PFSK-1 (cell line): Measurements from ENCODE around the gene SLC24A3.

Experiments
- FOXP2 ChIP-seq: optimal IDR thresholded peaks from 2 replicates; pipeline ENCODE3; 2011; ENCODE audit warnings: borderline replicate concordance, control low read depth, inconsistent platforms; ENCODE audit not compliant: insufficient read depth; ENCODE audit errors: extremely low read length, extremely low read depth
- POLR2AphosphoS5 ChIP-seq: IDR thresholded peaks from 2 replicates; pipeline ENCODE4 v1.6.1; 2012; ENCODE audit warnings: low read depth, mild to moderate bottlenecking, control low read depth, low read length, moderate library complexity
- SIN3A ChIP-seq: IDR thresholded peaks from 2 replicates; pipeline ENCODE4 v1.6.1; 2012; ENCODE audit warnings: mild to moderate bottlenecking, low read length, moderate library complexity, borderline replicate concordance; ENCODE audit not compliant: insufficient read depth
- TAF1 ChIP-seq: IDR thresholded peaks from 2 replicates; pipeline ENCODE4 v1.6.1; 2012; ENCODE audit warnings: low read length, control low read depth, borderline replicate concordance; ENCODE audit not compliant: insufficient read depth
- TF ChIP-seq, protein P1 (sequence below), 2 experiments: IDR thresholded peaks; 2 replicates each; pipeline versions ENCODE4 v1.6.1 to v1.8.0; 2011 to 2012; ENCODE audit warnings: low read depth in 2 of 2, low read length in 2 of 2, control low read depth in 1 of 2, inconsistent platforms in 1 of 2, mild to moderate bottlenecking in 1 of 2, moderate library complexity in 1 of 2; ENCODE audit not compliant: insufficient read depth in 1 of 2

SLC24A3 gene

DNA sequence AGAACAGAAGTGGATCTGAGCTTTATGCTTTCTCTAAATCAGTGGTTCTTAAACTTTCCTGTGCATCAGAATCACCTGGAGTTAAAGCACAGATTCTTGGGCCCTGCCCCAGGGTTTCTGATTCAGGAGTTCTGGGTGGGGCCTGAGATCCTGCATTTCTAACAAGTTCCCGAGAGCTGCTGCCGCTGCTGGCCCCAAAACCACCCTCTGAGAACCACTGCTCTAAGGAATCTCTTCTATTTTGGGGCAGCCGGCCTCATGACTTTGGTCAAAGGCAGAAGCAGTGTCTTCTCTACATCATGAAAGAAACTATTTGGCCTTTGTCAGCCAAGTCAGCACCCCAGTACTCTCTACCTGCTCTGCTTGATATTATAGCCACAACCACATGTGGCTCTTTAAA lies 503.5 kb downstream of the SLC24A3 start:
- TF ChIP-seq FOXP2 (no peak), SIN3A (no peak), TAF1 (no peak), POLR2AphosphoS5 (no peak)
- TF ChIP-seq, protein P1, sequence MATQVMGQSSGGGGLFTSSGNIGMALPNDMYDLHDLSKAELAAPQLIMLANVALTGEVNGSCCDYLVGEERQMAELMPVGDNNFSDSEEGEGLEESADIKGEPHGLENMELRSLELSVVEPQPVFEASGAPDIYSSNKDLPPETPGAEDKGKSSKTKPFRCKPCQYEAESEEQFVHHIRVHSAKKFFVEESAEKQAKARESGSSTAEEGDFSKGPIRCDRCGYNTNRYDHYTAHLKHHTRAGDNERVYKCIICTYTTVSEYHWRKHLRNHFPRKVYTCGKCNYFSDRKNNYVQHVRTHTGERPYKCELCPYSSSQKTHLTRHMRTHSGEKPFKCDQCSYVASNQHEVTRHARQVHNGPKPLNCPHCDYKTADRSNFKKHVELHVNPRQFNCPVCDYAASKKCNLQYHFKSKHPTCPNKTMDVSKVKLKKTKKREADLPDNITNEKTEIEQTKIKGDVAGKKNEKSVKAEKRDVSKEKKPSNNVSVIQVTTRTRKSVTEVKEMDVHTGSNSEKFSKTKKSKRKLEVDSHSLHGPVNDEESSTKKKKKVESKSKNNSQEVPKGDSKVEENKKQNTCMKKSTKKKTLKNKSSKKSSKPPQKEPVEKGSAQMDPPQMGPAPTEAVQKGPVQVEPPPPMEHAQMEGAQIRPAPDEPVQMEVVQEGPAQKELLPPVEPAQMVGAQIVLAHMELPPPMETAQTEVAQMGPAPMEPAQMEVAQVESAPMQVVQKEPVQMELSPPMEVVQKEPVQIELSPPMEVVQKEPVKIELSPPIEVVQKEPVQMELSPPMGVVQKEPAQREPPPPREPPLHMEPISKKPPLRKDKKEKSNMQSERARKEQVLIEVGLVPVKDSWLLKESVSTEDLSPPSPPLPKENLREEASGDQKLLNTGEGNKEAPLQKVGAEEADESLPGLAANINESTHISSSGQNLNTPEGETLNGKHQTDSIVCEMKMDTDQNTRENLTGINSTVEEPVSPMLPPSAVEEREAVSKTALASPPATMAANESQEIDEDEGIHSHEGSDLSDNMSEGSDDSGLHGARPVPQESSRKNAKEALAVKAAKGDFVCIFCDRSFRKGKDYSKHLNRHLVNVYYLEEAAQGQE (IDR thresholded peaks at IDR 0.05; ENCODE audit: insufficient read depth in 1 of 2, low read depth in 2 of 2, low read length in 2 of 2): no peak

DNA sequence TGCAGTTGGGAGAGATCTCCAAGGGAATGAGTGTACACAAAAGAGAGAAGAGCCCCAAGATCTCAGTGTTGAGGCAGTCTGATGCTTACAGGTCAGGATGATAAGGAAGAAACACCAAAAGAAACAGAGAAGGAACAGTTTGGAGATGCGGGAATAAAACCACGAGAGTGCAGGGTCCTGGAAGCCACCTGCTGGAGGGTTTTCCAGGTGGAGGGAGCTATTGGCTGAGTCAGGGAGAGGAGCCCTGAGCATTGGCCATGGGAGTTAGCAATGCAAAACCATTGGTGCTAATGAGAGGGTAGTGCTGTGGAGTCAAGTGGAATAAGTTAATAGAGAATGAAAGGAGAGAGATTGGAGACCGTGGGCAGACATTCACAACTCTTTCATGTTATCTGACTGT lies 506.4 kb downstream of the SLC24A3 start:
- TF ChIP-seq FOXP2 (no peak), POLR2AphosphoS5 (no peak), TAF1 (no peak), SIN3A (no peak)
- TF ChIP-seq, protein P1 (IDR thresholded peaks at IDR 0.05; ENCODE audit: insufficient read depth in 1 of 2, low read depth in 2 of 2, low read length in 2 of 2): no peak

DNA sequence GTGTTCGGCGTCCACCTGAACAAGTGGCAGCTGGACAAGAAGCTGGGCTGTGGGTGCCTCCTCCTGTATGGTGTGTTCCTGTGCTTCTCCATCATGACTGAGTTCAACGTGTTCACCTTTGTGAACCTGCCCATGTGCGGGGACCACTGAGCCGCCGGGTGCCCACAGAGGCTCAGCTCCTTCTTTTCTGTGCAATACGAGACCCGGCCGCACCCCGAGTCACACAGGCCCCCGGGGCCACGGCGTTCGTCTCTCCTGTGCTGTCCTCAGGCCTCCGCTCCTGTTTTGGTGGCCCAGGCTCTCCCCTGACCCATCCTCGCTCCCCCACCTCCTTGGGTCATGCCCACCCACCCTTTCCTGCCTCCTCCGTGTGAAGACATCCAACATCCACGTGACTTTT lies 508.5 kb downstream of the SLC24A3 start:
- TF ChIP-seq, protein P1 (IDR thresholded peaks at IDR 0.05; ENCODE audit: insufficient read depth in 1 of 2, low read depth in 2 of 2, low read length in 2 of 2): no peak
- no peak for TF ChIP-seq TAF1
- TF ChIP-seq SIN3A: no peak
- TF ChIP-seq FOXP2: no peak
- TF ChIP-seq POLR2AphosphoS5: no peak

DNA sequence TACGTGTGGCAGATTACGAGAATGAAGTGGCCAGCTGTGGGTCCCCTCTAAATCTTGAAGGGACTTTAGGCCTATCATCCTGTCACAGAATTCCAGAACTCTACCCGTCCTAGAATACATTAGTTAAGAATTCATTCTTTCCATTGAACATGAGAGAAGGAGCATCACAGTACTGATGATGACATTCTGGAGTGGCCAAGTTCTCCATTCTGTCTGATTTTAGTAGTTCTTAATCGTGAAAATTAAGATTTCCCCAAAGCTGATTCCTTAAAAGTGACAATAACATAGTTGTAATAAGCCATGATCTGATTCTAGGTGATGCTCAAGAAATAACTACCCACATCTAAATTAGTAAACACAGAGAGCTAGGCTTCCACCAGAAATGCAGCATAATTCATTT lies 510.6 kb downstream of the SLC24A3 start:
- TF ChIP-seq SIN3A (no peak), POLR2AphosphoS5 (no peak), FOXP2 (no peak), TAF1 (no peak)
- TF ChIP-seq, protein P1 (IDR thresholded peaks at IDR 0.05; ENCODE audit: insufficient read depth in 1 of 2, low read depth in 2 of 2, low read length in 2 of 2): no peak

DNA sequence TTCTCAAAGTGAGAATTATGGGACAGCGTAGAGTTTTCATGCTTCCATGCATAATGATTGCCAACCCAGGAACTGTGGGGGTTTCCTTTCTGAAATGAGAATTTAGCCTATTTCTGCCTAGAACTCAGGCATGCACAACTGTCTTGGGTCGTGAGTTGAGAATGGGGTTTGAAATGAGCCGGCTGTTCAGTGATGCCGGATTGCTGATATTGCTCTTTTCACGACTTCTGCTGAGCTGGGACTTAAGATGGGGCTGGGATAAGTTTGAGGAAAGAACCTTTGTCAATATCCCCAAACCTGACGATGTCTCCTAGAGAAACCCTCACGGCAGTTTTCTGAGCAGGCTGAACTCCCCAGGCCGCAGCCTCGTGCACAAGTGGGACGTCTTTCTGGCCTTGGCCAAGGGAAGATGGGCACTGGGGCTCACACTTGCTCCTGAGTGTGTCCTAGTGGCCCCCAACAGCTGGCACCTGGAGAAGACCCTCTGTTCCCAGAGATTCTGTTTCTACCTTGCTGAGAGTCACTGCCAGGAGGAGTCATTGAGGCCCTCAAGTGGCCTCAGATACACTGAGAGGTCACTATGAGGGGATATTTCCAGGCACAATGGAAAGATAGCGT lies 511.5 kb downstream of the SLC24A3 start:
- TF ChIP-seq TAF1 (no peak), POLR2AphosphoS5 (no peak), FOXP2 (no peak), SIN3A (no peak)
- TF ChIP-seq, protein P1 (IDR thresholded peaks at IDR 0.05; ENCODE audit: insufficient read depth in 1 of 2, low read depth in 2 of 2, low read length in 2 of 2): no peak
